Activated naive CD4-positive, alpha-beta T cell treated with anti-CD3 and anti-CD28 coated beads, Interleukin-2, amount 50 U/mL, for 24 hours (primary cell): ENCODE results near the gene SDHA.
"Not testable (repeated sequence)": the region's sequence is repeated elsewhere in the genome, so short reads cannot be mapped to it uniquely, and the experiment has no call there.

Experiments used
- H3K27ac Mint-ChIP-seq: one replicate; pipeline ENCODE4 v1.8.0; 2021; ENCODE audit warnings: mild to moderate bottlenecking, mixed read lengths
- H3K27me3 Mint-ChIP-seq: one replicate; pipeline ENCODE4 v1.8.0; 2021; ENCODE audit warnings: mixed read lengths
- H3K36me3 Mint-ChIP-seq: one replicate; pipeline ENCODE4 v1.8.0; 2021; ENCODE audit warnings: mixed read lengths
- H3K4me1 Mint-ChIP-seq: one replicate; pipeline ENCODE4 v1.8.0; 2021; ENCODE audit warnings: mixed read lengths
- H3K4me3 Mint-ChIP-seq: one replicate; pipeline ENCODE4 v1.8.0; 2021; ENCODE audit warnings: mild to moderate bottlenecking, mixed read lengths
- H3K9me3 Mint-ChIP-seq: one replicate; pipeline ENCODE4 v1.8.0; 2021; ENCODE audit warnings: mixed read lengths

SDHA gene

DNA sequence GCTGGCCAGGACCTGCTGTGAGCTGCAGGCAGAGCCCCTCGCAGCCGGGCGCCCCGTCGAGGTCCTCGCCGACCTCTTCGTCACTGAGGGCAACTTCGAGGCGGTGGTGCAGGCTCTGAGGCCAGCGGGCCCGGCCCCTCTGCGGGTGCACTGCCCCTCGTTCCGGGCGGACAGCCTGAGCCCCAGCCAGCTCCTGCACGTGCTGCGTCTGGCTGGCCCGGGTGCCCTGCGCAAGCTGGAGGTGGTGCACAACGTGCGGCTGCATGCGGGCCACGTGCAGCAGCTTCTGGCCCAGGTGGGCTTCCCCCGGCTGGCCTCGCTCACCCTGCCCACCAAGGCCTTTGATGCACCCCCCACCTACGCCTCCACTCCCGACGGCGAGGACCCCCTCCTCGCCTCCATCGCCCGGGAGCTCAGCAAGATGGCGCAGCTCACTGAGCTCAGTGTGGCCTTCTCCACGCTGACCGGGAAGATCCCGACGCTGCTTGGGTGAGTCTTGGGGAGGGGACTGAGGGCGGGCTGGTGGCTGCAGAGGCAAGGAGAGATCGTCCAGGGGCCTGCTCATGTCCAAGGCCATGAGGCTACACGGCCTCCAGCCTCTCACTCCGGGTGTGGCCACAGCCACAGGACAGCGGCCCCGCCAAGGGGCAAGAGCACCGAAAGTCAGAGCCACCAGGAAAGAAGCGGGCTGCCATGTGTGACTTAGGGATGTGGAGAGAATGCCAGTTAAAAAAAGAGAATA lies 26.0 kb upstream of the SDHA start:
- peaks cover 1% of the 10 kb centered on the region for H3K27me3 Mint-ChIP-seq
- no peaks in the 10 kb centered on the region for H3K36me3 Mint-ChIP-seq
- H3K9me3 Mint-ChIP-seq = no peaks in the 10 kb centered on the region
- H3K27ac Mint-ChIP-seq = no peak overlapping the region
- peaks cover 12% of the 10 kb centered on the region for H3K4me1 Mint-ChIP-seq
- no peak overlapping the region for H3K4me3 Mint-ChIP-seq

DNA sequence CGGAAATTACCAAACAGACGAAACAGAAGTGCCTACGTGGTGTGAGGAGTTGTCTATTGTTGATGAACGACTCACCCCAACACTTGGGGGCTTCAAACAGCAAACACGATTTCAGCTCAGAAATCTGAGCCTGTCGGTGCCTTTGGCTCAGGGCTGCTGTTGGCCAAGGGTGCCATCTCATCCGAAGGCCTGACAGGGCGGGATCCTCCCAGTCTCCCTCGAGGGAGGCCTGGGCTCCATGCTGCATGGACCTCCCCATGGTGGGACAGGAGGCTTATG lies 25.5 kb upstream of the SDHA start:
- Mint-ChIP-seq H3K36me3 (no peaks in the 10 kb centered on the region), H3K27ac (no peak overlapping the region), H3K4me3 (no peak overlapping the region), H3K9me3 (no peaks in the 10 kb centered on the region), H3K27me3 (peaks cover 1% of the 10 kb centered on the region), H3K4me1 (peaks cover 12% of the 10 kb centered on the region)

DNA sequence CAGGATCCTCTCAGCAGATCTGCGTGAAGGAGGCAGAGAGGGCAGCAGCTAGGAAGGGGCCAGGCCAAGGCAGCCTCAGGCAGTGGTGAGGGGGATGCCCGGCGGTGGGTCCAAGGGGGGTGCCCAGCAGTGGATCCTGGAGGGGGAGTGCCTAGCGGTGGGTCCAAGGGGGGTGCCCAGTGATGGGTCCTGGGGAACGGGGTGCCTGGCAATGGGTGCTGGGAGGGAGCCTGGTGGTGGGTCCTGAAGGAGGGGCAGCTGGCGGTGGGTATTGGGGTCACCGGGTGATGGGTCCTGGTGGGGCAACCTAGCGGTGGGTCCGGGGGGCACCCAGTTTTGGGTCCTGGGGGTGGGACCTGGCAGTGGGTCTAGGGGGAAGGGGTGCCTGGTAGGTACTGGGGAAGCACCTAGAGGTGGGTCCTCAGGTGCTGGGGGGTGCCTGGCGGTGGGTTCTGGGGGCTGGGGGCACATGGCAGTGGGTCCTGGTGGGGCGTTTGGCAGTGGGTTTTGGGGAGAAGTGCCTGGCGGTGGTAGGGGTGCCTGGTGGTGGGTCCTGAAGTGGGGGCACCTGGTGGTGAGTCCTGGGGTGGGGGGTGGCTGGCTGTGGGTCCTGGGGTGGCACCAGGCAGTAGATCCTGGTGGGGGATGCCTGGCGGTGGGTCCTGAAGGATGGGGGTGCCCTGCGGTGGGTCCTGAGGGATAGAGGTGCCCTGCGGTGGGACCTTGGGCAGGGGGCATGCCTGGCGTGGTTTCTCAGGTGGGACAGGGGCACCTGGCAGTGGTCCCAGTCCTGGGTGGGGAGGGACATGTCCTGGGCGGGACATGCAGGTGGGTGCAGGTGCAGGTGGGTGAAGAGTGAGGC lies 24.9 kb upstream of the SDHA start:
- Mint-ChIP-seq H3K9me3 (no peaks in the 10 kb centered on the region), H3K27me3 (peaks cover 1% of the 10 kb centered on the region), H3K4me1 (peaks cover 12% of the 10 kb centered on the region), H3K36me3 (no peaks in the 10 kb centered on the region), H3K4me3 (no peak overlapping the region), H3K27ac (no peak overlapping the region)

DNA sequence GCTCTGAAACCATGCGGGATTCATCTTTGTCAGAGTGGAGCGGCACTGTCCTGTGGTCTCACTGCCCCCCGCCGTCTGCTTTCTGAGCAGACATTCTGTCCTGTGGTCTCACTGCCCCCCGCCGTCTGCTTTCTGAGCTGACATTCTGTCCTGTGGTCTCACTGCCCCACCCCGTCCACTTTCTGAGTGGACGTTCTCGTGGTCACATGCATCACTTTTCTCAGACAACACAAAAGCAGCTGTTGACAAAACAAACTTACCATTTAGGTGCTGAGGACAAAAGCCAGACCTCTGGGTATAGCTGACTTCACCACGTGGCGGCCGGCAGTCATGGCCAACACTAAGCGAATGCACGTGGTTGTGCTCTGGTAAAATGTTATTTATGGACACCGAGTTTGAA lies 24.0 kb upstream of the SDHA start:
- H3K27ac Mint-ChIP-seq = no peak overlapping the region
- peaks cover 1% of the 10 kb centered on the region for H3K27me3 Mint-ChIP-seq
- no peak overlapping the region for H3K4me3 Mint-ChIP-seq
- H3K36me3 Mint-ChIP-seq = no peaks in the 10 kb centered on the region
- peaks cover 6% of the 10 kb centered on the region for H3K4me1 Mint-ChIP-seq
- H3K9me3 Mint-ChIP-seq = no peaks in the 10 kb centered on the region

DNA sequence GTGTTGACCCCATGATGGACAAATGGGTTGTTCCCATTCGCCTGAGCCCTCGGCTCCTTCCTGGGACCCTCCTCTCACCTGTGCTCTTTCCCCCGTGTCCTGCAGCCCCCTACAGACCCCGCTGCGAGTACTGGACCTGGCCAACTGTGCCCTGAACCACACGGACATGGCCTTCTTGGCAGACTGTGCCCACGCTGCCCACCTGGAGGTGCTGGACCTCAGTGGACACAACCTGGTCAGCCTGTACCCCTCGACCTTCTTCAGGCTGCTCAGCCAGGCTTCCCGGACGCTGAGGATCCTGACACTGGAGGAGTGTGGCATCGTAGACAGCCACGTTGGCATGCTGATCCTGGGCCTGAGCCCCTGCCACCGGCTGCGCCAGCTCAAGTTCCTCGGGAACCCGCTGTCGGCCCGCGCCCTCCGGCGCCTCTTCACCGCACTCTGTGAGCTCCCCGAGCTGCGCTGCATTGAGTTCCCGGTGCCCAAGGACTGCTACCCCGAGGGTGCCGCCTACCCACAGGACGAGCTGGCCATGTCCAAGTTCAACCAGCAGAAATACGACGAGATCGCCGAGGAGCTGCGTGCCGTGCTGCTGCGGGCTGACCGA lies 23.4 kb upstream of the SDHA start:
- Mint-ChIP-seq H3K4me3 (no peak overlapping the region), H3K27ac (no peak overlapping the region), H3K36me3 (no peaks in the 10 kb centered on the region), H3K4me1 (peaks cover 6% of the 10 kb centered on the region), H3K27me3 (peaks cover 1% of the 10 kb centered on the region), H3K9me3 (no peaks in the 10 kb centered on the region)

DNA sequence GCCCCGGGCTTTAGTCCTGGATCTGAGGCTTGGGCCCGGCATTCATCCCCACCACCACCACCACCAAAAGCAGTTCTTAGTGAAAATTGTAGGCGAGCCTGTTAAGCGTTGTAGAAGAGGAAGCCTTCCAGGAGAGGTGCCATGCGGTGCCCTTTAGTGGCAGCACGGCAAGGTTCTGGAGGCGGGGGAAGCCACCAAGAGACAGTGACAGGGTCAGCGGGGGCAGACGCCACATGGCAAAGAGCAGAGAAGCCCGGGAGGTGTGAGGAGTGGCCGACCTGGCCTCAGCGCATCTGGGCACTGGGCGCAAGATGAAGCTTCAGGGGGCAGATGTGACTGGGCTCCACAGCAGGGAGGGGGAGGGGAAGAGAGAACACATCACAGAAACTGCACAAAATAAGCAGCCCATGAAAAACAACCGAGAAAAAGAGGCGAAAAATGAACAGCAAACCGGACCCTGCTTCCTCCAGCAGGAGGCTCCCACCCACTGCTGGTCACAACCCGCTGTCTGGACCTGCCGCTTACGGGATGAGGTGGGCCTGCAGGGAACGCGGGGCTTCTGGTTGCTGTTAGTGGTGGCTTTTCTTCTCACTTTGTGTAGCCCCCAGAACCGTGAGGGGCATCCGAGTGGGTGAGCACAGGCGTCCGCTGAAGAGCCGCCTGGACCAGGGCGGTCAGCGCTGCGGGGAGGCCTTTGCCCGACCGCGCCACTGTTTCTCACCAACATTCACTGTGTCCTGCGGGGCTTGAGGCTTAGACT lies 22.5 kb upstream of the SDHA start:
- Mint-ChIP-seq H3K27me3 (no peaks in the 10 kb centered on the region), H3K9me3 (no peaks in the 10 kb centered on the region), H3K4me3 (no peak overlapping the region), H3K27ac (no peak overlapping the region), H3K4me1 (no peaks in the 10 kb centered on the region), H3K36me3 (no peaks in the 10 kb centered on the region)

DNA sequence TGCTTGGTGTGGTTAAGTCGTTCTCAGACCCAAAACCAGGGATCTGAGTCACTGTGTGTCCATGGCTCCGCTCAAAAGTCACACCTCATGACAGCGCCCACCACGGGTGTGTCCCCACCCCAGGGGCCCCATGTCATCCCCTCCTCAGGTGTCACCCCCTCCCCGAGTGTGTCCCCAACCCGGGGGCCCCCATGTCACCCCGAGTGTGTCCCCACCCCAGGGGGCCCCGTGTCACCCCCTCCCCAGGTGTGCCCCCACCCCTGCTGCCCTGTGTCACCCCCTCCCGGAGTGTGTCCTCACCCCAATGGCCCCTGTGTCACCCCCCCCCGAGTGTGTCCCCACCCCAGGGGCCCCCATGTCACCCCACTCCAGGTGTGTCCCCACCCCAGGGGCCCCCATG lies 21.8 kb upstream of the SDHA start:
- Mint-ChIP-seq H3K4me1 (no peaks in the 10 kb centered on the region), H3K27ac (no peak overlapping the region), H3K4me3 (no peak overlapping the region), H3K27me3 (no peaks in the 10 kb centered on the region), H3K9me3 (no peaks in the 10 kb centered on the region), H3K36me3 (no peaks in the 10 kb centered on the region)

DNA sequence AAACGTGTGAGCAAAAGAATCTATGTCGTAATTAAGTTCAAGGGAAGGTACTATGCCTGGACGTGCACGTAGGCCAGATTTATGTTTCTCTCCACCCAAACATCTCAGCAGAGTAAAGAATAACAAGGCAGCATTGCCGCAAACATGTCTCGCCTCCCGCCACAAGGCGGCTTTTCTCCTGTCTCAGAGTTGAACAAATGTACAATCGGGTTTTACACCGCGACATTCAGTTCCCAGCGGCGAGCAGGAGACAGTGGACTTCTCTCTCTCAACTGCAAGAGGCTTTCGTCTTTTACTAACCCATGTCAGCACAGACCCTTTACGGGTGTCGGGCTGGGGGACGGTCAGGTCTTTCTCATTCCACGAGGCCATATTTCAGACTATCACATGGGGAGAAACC lies 21.1 kb upstream of the SDHA start:
- H3K4me1 Mint-ChIP-seq, H3K4me3 Mint-ChIP-seq, H3K36me3 Mint-ChIP-seq, H3K27ac Mint-ChIP-seq, H3K27me3 Mint-ChIP-seq, H3K9me3 Mint-ChIP-seq: not testable (repeated sequence)

DNA sequence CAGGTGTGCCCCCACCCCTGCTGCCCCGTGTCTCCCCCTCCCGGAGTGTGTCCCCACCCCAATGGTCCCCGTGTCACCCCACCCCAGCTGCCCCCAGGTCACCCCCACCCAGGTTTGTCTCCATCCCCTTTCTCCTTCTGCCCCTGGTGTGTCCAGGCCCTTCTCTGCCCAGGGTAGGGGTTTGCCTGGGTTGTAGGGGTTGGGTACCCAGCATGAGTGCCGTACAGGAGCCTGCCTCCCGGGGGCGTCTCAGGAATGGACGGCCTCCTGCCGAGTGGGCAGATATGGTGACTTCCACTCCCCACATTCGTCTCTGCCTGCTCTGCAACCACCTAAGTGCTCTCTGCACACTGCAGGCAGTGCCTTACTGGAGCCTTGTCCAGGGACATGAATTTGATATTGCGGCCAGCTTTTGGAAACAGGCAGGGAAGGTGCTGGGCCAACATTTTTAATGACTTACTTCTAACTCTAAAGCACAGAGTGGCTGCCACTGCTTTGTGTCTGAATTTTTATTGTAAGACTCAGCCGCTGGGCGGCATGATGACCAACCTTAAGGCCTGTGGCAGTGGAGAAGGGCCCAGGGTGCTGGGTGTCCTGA lies 20.1 kb upstream of the SDHA start:
- Mint-ChIP-seq H3K36me3 (no peaks in the 10 kb centered on the region), H3K27ac (no peak overlapping the region), H3K4me3 (no peak overlapping the region), H3K9me3 (no peaks in the 10 kb centered on the region), H3K27me3 (no peaks in the 10 kb centered on the region), H3K4me1 (no peaks in the 10 kb centered on the region)

DNA sequence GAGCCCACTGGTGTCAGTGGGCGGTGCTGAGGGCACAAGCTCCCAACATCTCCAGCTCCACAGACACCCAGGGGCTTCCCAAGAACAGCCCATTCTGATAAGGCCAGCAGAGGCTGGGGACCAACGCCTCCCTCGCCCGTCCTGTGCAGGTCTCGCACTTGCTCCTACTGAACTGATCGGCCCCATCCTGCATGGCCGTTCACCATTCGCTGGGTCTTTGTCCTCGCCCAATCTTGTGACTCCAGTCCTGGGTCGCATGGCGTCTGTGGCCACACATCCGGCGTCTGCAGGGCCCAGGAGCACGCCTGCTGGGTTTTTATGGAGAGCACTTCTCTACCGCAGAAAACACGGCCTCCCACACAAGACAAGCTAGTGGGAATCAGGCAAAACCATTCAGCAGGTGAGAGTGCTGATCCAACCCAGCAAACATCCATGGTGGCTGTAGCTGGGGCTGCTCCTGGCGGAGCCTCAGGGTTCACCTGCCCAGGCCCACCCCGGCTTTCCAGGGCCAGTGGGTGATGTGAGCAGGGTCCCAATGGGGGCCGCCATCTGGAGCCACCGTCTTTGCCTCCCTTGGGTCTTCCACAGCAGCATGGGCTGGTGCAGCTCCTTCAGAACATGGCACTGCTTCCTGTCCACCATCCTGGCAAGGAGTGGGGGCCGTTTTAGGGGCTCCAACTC lies 19.5 kb upstream of the SDHA start:
- no peaks in the 10 kb centered on the region for H3K9me3 Mint-ChIP-seq
- H3K27ac Mint-ChIP-seq = no peak overlapping the region
- no peaks in the 10 kb centered on the region for H3K27me3 Mint-ChIP-seq
- no peaks in the 10 kb centered on the region for H3K4me1 Mint-ChIP-seq
- H3K36me3 Mint-ChIP-seq = no peaks in the 10 kb centered on the region
- no peak overlapping the region for H3K4me3 Mint-ChIP-seq

DNA sequence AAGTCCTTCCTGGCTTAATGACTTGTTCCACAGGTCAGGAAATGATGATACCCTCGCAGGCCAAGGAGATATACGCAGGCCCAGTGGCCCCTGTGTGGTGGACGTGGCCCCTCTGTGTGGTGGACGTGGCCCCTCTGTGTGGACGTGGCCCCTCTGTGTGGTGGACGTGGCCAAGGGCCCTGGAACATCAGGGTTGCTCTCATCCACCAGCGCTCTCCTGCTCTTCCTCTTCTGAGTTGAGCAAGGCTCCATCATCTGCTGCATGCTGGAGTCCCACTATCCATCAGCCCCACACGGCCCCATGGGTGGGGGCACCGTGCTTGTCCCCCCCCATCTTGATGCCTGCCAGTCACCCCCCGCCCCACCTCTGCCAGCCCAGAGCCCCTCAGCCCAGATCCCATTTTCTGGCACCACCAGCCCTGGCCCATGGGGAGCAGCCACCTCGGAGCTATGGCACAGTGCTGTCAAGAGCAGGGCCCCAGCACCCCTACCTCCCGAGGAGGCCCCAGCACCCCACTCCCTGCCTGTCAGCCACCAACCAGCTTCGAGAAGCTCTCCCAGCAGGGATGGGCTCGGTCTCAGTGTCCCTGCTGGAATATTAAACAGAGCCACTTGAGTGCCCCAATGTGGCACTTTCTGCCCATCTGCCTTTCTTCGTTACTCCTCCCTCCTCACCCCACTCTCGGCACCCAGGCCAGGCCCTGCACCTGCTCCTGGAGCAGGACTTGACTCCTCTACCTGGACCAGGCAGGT lies 18.7 kb upstream of the SDHA start:
- Mint-ChIP-seq H3K36me3 (no peaks in the 10 kb centered on the region), H3K27me3 (no peaks in the 10 kb centered on the region), H3K9me3 (no peaks in the 10 kb centered on the region), H3K4me3 (no peak overlapping the region), H3K4me1 (no peaks in the 10 kb centered on the region), H3K27ac (no peak overlapping the region)

DNA sequence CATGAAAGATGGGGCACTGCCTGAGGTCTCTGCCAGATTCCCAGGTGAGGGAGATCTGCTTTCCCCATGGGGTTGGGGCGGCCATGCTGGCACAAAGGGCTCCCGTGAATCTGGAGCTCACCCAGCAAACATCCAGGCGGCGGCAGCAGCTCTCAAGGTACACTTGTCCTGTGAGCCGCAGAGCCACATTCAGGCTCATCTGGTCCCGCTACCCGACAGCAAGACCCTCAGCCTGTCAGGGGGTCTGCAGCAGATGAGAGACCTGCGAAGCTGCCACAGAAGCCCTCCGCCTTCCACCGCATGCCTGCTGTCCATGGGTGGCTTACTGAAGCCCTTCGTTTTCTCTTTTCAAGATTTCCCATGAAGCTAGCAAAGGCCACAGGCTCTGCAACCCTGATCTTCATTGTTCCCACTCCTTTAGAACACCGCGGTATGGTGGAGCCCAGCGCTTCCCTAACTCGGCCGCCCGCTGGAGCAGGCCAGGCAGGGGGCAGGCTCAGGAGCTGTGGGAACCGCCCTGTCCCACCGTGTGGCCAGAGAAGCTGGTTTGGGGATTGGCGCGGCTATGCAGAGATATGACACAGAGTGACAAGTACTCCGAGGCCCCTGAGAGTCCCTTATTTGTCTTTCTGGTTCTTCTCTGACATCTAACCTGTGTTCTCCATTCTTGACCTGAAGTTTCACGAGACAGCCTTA lies 18.0 kb upstream of the SDHA start:
- no peaks in the 10 kb centered on the region for H3K9me3 Mint-ChIP-seq
- no peak overlapping the region for H3K27ac Mint-ChIP-seq
- H3K27me3 Mint-ChIP-seq = no peaks in the 10 kb centered on the region
- no peaks in the 10 kb centered on the region for H3K36me3 Mint-ChIP-seq
- no peak overlapping the region for H3K4me3 Mint-ChIP-seq
- no peaks in the 10 kb centered on the region for H3K4me1 Mint-ChIP-seq

DNA sequence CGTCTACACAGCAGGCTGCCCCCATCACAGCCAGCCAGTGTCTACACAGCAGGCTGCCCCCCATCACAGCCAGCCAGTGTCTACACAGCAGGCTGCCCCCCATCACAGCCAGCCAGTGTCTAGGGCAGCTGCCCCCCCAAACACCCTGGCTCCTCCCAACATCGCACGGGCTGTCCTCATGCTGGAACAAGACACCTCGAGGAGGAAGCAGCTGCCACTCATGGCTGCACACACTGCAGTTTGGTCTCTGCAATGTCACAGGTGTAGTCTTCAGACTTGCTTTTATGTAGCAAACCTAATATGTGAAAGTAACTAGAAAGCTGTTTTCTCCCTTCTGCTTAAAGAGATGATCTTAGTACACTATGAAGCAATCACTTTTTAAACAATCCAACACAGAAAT lies 17.1 kb upstream of the SDHA start:
- no peak overlapping the region for H3K27ac Mint-ChIP-seq
- no peaks in the 10 kb centered on the region for H3K4me1 Mint-ChIP-seq
- H3K36me3 Mint-ChIP-seq = peaks cover 3% of the 10 kb centered on the region
- no peaks in the 10 kb centered on the region for H3K27me3 Mint-ChIP-seq
- no peak overlapping the region for H3K4me3 Mint-ChIP-seq
- H3K9me3 Mint-ChIP-seq = no peaks in the 10 kb centered on the region

DNA sequence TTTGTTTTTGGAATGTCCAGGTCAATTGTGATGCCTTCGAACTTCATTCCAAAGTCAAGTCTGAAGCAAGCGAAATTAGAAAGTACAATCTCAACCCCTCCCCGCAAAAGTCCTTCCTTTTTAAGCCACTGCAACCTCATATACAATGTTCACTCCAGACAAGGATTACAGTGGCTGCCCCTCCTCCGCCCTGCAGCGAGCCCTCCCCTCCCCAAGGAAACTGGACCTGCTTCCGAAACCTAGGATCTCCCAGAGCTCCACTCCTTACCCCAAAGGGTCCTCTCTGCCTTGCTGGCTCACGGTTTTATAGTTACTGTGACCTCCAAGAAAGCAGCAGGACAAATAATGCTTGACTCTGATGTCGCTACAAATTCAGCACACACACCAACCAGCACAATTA lies 16.4 kb upstream of the SDHA start:
- H3K9me3 Mint-ChIP-seq = no peaks in the 10 kb centered on the region
- H3K27ac Mint-ChIP-seq = no peak overlapping the region
- peaks cover 3% of the 10 kb centered on the region for H3K36me3 Mint-ChIP-seq
- no peak overlapping the region for H3K4me3 Mint-ChIP-seq
- no peaks in the 10 kb centered on the region for H3K27me3 Mint-ChIP-seq
- no peaks in the 10 kb centered on the region for H3K4me1 Mint-ChIP-seq
